HEK293 (cell line): Measurements from ENCODE around the gene PCSK5.

ENCODE experiments used
- CTCF ChIA-PET: fragments of 350-600 bp; formaldehyde crosslinking; extraction: SDS; loops from one replicate; lab custom pipeline; 2021; ENCODE audit warnings: antibody characterized with exemption; lab: Yijun Ruan, JAX
- POLR2A ChIA-PET: fragments of 300-600 bp; formaldehyde crosslinking; extraction: SDS; loops from one replicate; lab custom pipeline; 2020; ENCODE audit warnings: antibody characterized with exemption, inconsistent platforms; lab: Yijun Ruan, JAX
- H3K27ac ChIP-seq: fragments of 200-500 bp; sonication (Bioruptor generic); 2 replicates; pipeline ENCODE4 v1.5.1; 2014; ENCODE audit warnings: low read depth, low read length, control low read depth, inconsistent platforms; ENCODE audit errors: extremely low read depth
- H3K36me3 ChIP-seq, 2 experiments: fragments of 200-500 bp in 1 of 2; sonication (Bioruptor generic) in 1 of 2; 1 replicate in 1 of 2; 2 replicates in 1 of 2; pipeline ENCODE4 v1.5.1; 2014 to 2017; ENCODE audit warnings: inconsistent platforms in 2 of 2, low read length in 2 of 2; ENCODE audit not compliant: control insufficient read depth in 2 of 2, insufficient read depth in 1 of 2
- H3K4me1 ChIP-seq: fragments of 200-500 bp; sonication (Bioruptor generic); 2 replicates; pipeline ENCODE4 v1.5.1; 2014; ENCODE audit warnings: mild to moderate bottlenecking, low read length, inconsistent platforms; ENCODE audit not compliant: control insufficient read depth, insufficient read depth
- H3K4me3 ChIP-seq: 2 replicates; pipeline ENCODE4 v1.5.1; 2011; ENCODE audit warnings: low read depth, mild to moderate bottlenecking, control low read depth, low read length, moderate library complexity
- H3K9me3 ChIP-seq: fragments of 200-500 bp; sonication (Bioruptor generic); 2 replicates; pipeline ENCODE4 v1.5.1; 2014; ENCODE audit warnings: low read depth, low read length, inconsistent platforms; ENCODE audit not compliant: control insufficient read depth, insufficient read depth
- BCL11A ChIP-seq: fragments of 450-650 bp; formaldehyde crosslinking; IDR thresholded peaks from 2 replicates; pipeline ENCODE4 v1.5.1; 2016; ENCODE audit warnings: low read depth, missing biosample characterization, missing genetic modification characterization
- KLF17 ChIP-seq: fragments of 450-650 bp; formaldehyde crosslinking; IDR thresholded peaks from 2 replicates; pipeline ENCODE4 v1.5.1; 2016; ENCODE audit warnings: missing biosample characterization, missing genetic modification characterization
- MZF1 ChIP-seq: fragments of 450-650 bp; formaldehyde crosslinking; IDR thresholded peaks from 2 replicates; pipeline ENCODE4 v1.5.1; 2017; ENCODE audit warnings: missing biosample characterization, missing genetic modification characterization, borderline replicate concordance
- SCRT1 ChIP-seq: fragments of 450-650 bp; formaldehyde crosslinking; IDR thresholded peaks from 2 replicates; pipeline ENCODE4 v1.5.1; 2016; ENCODE audit warnings: missing biosample characterization, missing genetic modification characterization, borderline replicate concordance
- SP3 ChIP-seq: fragments of 450-650 bp; formaldehyde crosslinking; IDR thresholded peaks from 2 replicates; pipeline ENCODE4 v1.5.1; 2016; ENCODE audit warnings: missing biosample characterization, missing genetic modification characterization
- TSHZ1 ChIP-seq: fragments of 450-650 bp; formaldehyde crosslinking; IDR thresholded peaks from 2 replicates; pipeline ENCODE4 v1.5.1; 2016; ENCODE audit warnings: missing biosample characterization, missing genetic modification characterization, borderline replicate concordance
- ZBTB6 ChIP-seq: fragments of 450-650 bp; formaldehyde crosslinking; IDR thresholded peaks from 2 replicates; pipeline ENCODE4 v1.5.1; 2017; ENCODE audit warnings: missing biosample characterization, missing genetic modification characterization
- ZEB2 ChIP-seq: fragments of 450-650 bp; formaldehyde crosslinking; IDR thresholded peaks from 2 replicates; pipeline ENCODE4 v1.5.1; 2016; ENCODE audit warnings: missing biosample characterization, missing genetic modification characterization
- ZFHX2 ChIP-seq: fragments of 450-650 bp; formaldehyde crosslinking; conservative IDR thresholded peaks from 2 replicates; pipeline ENCODE4 v1.5.1; 2016; ENCODE audit warnings: missing biosample characterization, missing genetic modification characterization
- ZNF114 ChIP-seq: fragments of 450-650 bp; formaldehyde crosslinking; IDR thresholded peaks from 2 replicates; pipeline ENCODE4 v1.5.0; 2017; ENCODE audit warnings: missing biosample characterization, missing genetic modification characterization
- ZNF214 ChIP-seq: fragments of 450-650 bp; formaldehyde crosslinking; IDR thresholded peaks from 2 replicates; pipeline ENCODE4 v1.5.1; 2017; ENCODE audit warnings: missing biosample characterization, mild to moderate bottlenecking, missing genetic modification characterization, borderline replicate concordance
- ZNF248 ChIP-seq: fragments of 450-650 bp; formaldehyde crosslinking; IDR thresholded peaks from 2 replicates; pipeline ENCODE4 v1.5.1; 2017; ENCODE audit warnings: missing biosample characterization, missing genetic modification characterization
- ZNF26 ChIP-seq: fragments of 450-650 bp; formaldehyde crosslinking; IDR thresholded peaks from 2 replicates; pipeline ENCODE4 v1.5.1; 2016; ENCODE audit warnings: missing biosample characterization, missing genetic modification characterization
- ZNF366 ChIP-seq: fragments of 450-650 bp; formaldehyde crosslinking; conservative IDR thresholded peaks from 2 replicates; pipeline ENCODE4 v1.5.1; 2016; ENCODE audit warnings: missing biosample characterization, missing genetic modification characterization
- ZNF600 ChIP-seq: fragments of 450-650 bp; formaldehyde crosslinking; IDR thresholded peaks from 2 replicates; pipeline ENCODE4 v1.5.1; 2016; ENCODE audit warnings: missing biosample characterization, missing genetic modification characterization
- ZNF610 ChIP-seq: fragments of 450-650 bp; formaldehyde crosslinking; IDR thresholded peaks from 2 replicates; pipeline ENCODE4 v1.5.1; 2016; ENCODE audit warnings: missing biosample characterization, missing genetic modification characterization, borderline replicate concordance
- ZNF629 ChIP-seq: fragments of 450-650 bp; formaldehyde crosslinking; IDR thresholded peaks from 2 replicates; pipeline ENCODE4 v1.5.1; 2017; ENCODE audit warnings: missing biosample characterization, missing genetic modification characterization
- ZNF664 ChIP-seq: fragments of 450-650 bp; formaldehyde crosslinking; IDR thresholded peaks from 2 replicates; pipeline ENCODE4 v1.5.1; 2016; ENCODE audit warnings: missing biosample characterization, missing genetic modification characterization
- ZNF670 ChIP-seq: fragments of 450-650 bp; formaldehyde crosslinking; IDR thresholded peaks from 2 replicates; pipeline ENCODE4 v1.5.1; 2016; ENCODE audit warnings: missing biosample characterization, missing genetic modification characterization, low read depth
- ZNF843 ChIP-seq: fragments of 450-650 bp; formaldehyde crosslinking; IDR thresholded peaks from 2 replicates; pipeline ENCODE4 v1.5.1; 2016; ENCODE audit warnings: missing biosample characterization, missing genetic modification characterization
- TF ChIP-seq, protein P1 (sequence below): fragments of 450-650 bp; formaldehyde crosslinking; IDR thresholded peaks from 2 replicates; pipeline ENCODE4 v1.5.1; 2016; ENCODE audit warnings: missing biosample characterization, missing genetic modification characterization
- TF ChIP-seq, protein P2 (sequence below): fragments of 450-650 bp; formaldehyde crosslinking; IDR thresholded peaks from 2 replicates; pipeline ENCODE4 v1.5.1; 2016; ENCODE audit warnings: missing biosample characterization, missing genetic modification characterization

PCSK5 gene

GRCh38 chr9:75876999-75877640, 13.4 kb upstream of the PCSK5 start:
- no peaks in the 10 kb centered on the region for H3K4me1 ChIP-seq
- no peak overlapping the region for H3K4me3 ChIP-seq
- no peaks in the 10 kb centered on the region for H3K36me3 ChIP-seq
- POLR2A ChIA-PET, result interaction anchor here (2.3 kb wide), 1 partner anchor 13 kb away, joined by 14 read pairs; the partner anchor contains the start of gene PCSK5
- CTCF ChIA-PET, result interaction anchor here (4.2 kb wide), 1 partner anchor 10 kb away, joined by 15 read pairs; no protein-coding TSS in a partner anchor
- no peaks in the 10 kb centered on the region for H3K9me3 ChIP-seq
- no peak overlapping the region for H3K27ac ChIP-seq
- TF ChIP-seq KLF17 (peak; percentile 69; the same call in 1 of the 2 replicates), ZEB2 (tag by site-specific recombination) (peak; percentile 70; the same call in 1 of the 2 replicates), ZNF629 (tag by site-specific recombination) (peak; percentile 96), ZNF600 (tag by site-specific recombination) (no peak), SP3 (0 out of 2 replicates have a peak, but pooled peaks have one; percentile 17), ZNF670 (no peak), BCL11A (peak; percentile 87), ZNF843 (tag by site-specific recombination) (0 out of 2 replicates have a peak, but pooled peaks have one; percentile 42), ZNF664 (tag by site-specific recombination) (no peak), ZBTB6 (no peak), SCRT1 (no peak), ZNF248 (tag by site-specific recombination) (no peak), ZFHX2 (0 out of 2 replicates have a peak, but pooled peaks have one; percentile 27), TSHZ1 (tag by site-specific recombination) (peak; percentile 85), ZNF26 (tag by site-specific recombination) (no peak), ZNF366 (tag by site-specific recombination) (peak; percentile 68), ZNF610 (tag by site-specific recombination) (no peak), MZF1 (tag by site-specific recombination) (no peak), ZNF214 (tag by site-specific recombination) (no peak), ZNF114 (no peak)
- TF ChIP-seq, protein P1, sequence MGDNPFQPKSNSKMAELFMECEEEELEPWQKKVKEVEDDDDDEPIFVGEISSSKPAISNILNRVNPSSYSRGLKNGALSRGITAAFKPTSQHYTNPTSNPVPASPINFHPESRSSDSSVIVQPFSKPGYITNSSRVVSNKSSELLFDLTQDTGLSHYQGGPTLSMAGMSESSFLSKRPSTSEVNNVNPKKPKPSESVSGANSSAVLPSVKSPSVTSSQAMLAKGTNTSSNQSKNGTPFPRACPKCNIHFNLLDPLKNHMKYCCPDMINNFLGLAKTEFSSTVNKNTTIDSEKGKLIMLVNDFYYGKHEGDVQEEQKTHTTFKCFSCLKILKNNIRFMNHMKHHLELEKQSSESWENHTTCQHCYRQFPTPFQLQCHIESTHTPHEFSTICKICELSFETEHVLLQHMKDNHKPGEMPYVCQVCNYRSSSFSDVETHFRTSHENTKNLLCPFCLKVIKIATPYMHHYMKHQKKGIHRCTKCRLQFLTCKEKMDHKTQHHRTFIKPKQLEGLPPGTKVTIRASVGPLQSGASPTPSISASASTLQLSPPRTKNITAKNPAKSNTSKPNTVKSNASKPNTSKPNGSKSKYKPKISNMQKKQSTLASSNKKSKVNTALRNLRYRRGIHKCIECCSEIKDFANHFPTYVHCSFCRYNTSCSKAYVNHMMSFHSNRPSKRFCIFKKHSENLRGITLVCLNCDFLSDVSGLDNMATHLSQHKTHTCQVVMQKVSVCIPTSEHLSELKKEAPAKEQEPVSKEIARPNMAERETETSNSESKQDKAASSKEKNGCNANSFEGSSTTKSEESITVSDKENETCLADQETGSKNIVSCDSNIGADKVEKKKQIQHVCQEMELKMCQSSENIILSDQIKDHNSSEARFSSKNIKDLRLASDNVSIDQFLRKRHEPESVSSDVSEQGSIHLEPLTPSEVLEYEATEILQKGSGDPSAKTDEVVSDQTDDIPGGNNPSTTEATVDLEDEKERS (tag by site-specific recombination), result no peak
- TF ChIP-seq, protein P2, sequence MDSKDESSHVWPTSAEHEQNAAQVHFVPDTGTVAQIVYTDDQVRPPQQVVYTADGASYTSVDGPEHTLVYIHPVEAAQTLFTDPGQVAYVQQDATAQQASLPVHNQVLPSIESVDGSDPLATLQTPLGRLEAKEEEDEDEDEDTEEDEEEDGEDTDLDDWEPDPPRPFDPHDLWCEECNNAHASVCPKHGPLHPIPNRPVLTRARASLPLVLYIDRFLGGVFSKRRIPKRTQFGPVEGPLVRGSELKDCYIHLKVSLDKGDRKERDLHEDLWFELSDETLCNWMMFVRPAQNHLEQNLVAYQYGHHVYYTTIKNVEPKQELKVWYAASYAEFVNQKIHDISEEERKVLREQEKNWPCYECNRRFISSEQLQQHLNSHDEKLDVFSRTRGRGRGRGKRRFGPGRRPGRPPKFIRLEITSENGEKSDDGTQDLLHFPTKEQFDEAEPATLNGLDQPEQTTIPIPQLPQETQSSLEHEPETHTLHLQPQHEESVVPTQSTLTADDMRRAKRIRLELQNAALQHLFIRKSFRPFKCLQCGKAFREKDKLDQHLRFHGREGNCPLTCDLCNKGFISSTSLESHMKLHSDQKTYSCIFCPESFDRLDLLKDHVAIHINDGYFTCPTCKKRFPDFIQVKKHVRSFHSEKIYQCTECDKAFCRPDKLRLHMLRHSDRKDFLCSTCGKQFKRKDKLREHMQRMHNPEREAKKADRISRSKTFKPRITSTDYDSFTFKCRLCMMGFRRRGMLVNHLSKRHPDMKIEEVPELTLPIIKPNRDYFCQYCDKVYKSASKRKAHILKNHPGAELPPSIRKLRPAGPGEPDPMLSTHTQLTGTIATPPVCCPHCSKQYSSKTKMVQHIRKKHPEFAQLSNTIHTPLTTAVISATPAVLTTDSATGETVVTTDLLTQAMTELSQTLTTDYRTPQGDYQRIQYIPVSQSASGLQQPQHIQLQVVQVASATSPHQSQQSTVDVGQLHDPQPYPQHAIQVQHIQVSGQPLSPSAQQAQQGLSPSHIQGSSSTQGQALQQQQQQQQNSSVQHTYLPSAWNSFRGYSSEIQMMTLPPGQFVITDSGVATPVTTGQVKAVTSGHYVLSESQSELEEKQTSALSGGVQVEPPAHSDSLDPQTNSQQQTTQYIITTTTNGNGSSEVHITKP (tag by site-specific recombination), result peak; percentile 72
